HepG2 (cell line): Measurements from ENCODE around the gene BCL2A1. TPM values are rescaled to one million over a fixed set of nuclear protein-coding genes. Genes with fewer than 3 reads are reported as not detected.

Experiments
- KIAA2018 ChIP-seq: sonication (generic); formaldehyde crosslinking; IDR thresholded peaks from 2 replicates; pipeline ENCODE4 v1.5.0; 2020; ENCODE audit warnings: mild to moderate bottlenecking, missing genetic modification reagents, borderline replicate concordance
- KLF16 ChIP-seq, 2 experiments: sonication (generic) in 1 of 2; formaldehyde crosslinking in 1 of 2; IDR thresholded peaks; 2 replicates each; pipeline versions ENCODE4 v1.6.1 to v1.8.0; 2016 to 2023; ENCODE audit warnings: missing genetic modification reagents in 2 of 2, missing compliant biosample characterization in 1 of 2
- MAX ChIP-seq: IDR thresholded peaks from 2 replicates; pipeline ENCODE4 v1.6.1; 2012; ENCODE audit warnings: inconsistent platforms
- SCMH1 ChIP-seq: sonication (generic); formaldehyde crosslinking; IDR thresholded peaks from 2 replicates; pipeline ENCODE4 v1.9.0; 2021; ENCODE audit warnings: missing genetic modification reagents, mild to moderate bottlenecking, borderline replicate concordance
- ZBTB1 ChIP-seq: sonication (generic); formaldehyde crosslinking; IDR thresholded peaks from 2 replicates; pipeline ENCODE4 v1.4.0; 2020; ENCODE audit warnings: missing genetic modification reagents, borderline replicate concordance
- ZNF225 ChIP-seq: sonication (generic); formaldehyde crosslinking; IDR thresholded peaks from 2 replicates; pipeline ENCODE4 v1.4.0; 2020; ENCODE audit warnings: mild to moderate bottlenecking, missing genetic modification reagents
- ZNF34 ChIP-seq: sonication (generic); formaldehyde crosslinking; IDR thresholded peaks from 2 replicates; pipeline ENCODE4 v1.4.0; 2020; ENCODE audit warnings: mild to moderate bottlenecking, missing genetic modification reagents, borderline replicate concordance
- ZNF496 ChIP-seq: sonication (generic); formaldehyde crosslinking; IDR thresholded peaks from 2 replicates; pipeline ENCODE4 v1.8.1; 2023; ENCODE audit warnings: mild to moderate bottlenecking, moderate library complexity, missing genetic modification reagents; ENCODE audit not compliant: insufficient replicate concordance
- ZNF513 ChIP-seq: sonication (generic); formaldehyde crosslinking; conservative IDR thresholded peaks from 2 replicates; pipeline ENCODE4 v1.5.0; 2020; ENCODE audit warnings: missing genetic modification reagents
- ZNF549 ChIP-seq: sonication (generic); formaldehyde crosslinking; IDR thresholded peaks from 2 replicates; pipeline ENCODE4 v1.5.0; 2020; ENCODE audit warnings: missing genetic modification reagents
- polyA plus RNA-seq, 8 experiments: library from polyadenylated mRNA; depleted of rRNA in 3 of 8; stranded (reverse) in 7 of 8; unstranded in 1 of 8; fragments of >200 nt; fragmentation: Illumina TruSeq in 4 of 8; extraction: Trizol in 4 of 8; gene quantifications; 2 replicates each; pipeline versions ENCODE4 v1.2.1 to v1.2.3, GENCODE V29; 2011 to 2016; ENCODE audit warnings: low read depth in 4 of 8, missing spikeins in 1 of 8, mixed read lengths in 1 of 8; ENCODE audit not compliant: insufficient read depth in 1 of 8
- total RNA-seq, 5 experiments: library from RNA; depleted of rRNA; stranded (reverse); fragments of >200 nt; fragmentation: Illumina TruSeq; extraction: Trizol; gene quantifications; 2 replicates each; pipeline ENCODE4 v1.2.3, GENCODE V29; 2016; ENCODE audit warnings: low read depth in 1 of 5
- TF ChIP-seq, protein P1 (sequence below): sonication (generic); formaldehyde crosslinking; IDR thresholded peaks from 2 replicates; pipeline ENCODE4 v1.8.0; 2022; ENCODE audit warnings: mild to moderate bottlenecking, missing genetic modification reagents, moderate library complexity

BCL2A1 gene
- total and polyA plus RNA-seq, 2 of the 13 experiments (the other 11 are each of a cell fraction or from before 2014, with no cell fraction given), result 0.08 to 0.31 TPM

- no peak for TF ChIP-seq ZNF513
- no peak for TF ChIP-seq ZBTB1 (CRISPR knock-in tag)
- TF ChIP-seq, protein P1, sequence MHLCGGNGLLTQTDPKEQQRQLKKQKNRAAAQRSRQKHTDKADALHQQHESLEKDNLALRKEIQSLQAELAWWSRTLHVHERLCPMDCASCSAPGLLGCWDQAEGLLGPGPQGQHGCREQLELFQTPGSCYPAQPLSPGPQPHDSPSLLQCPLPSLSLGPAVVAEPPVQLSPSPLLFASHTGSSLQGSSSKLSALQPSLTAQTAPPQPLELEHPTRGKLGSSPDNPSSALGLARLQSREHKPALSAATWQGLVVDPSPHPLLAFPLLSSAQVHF, result no peak
- no peak for TF ChIP-seq ZNF496
- no peak for TF ChIP-seq ZNF549 (CRISPR knock-in tag)
- TF ChIP-seq ZNF34 (CRISPR knock-in tag), result no peak
- TF ChIP-seq SCMH1, result no peak
- no peak for TF ChIP-seq ZNF225 (CRISPR knock-in tag)
- TF ChIP-seq MAX, result no peak
- TF ChIP-seq KLF16 (CRISPR knock-in tag; IDR thresholded peaks at IDR 0.05), result no peak
- TF ChIP-seq KIAA2018 (CRISPR knock-in tag), result no peak
- TF ChIP-seq, all 625 proteins: peak for 0
Measured at GRCh38 chr15:79966634-79967297, 4.2 kb downstream of the BCL2A1 start (continued).
